ENCODE results near the gene ZMIZ1. TPM values are rescaled to one million over a fixed set of nuclear protein-coding genes. Genes with fewer than 3 reads are reported as not detected.

ZMIZ1 gene
- polyA plus RNA-seq, 2 of the 4 experiments (the other 2 are of a cell fraction): 8.1 to 30.3 TPM

- H3K4me2 ChIP-seq: no peak overlapping the region
- 87% methylated on average over 12 of the region's 12 CpGs for WGBS (ENCODE audit: missing lambda C conversion rate)
- POLR2A ChIA-PET: no interaction called here
- no peak overlapping the region for H3K27ac ChIP-seq
- ATAC-seq (no peak), FAIRE-seq (no peak), DNase-seq (ENCODE audit: low read depth in 1 of 2, low spot score in 1 of 2) (no peak)
- H3K4me1 ChIP-seq: 0 out of 3 replicates have a peak, but pooled peaks cover 2% of the 10 kb centered on the region
- CTCF ChIA-PET: interaction anchor here (1.5 to 1.8 kb wide), 2 partner anchors 12 to 53 kb away, joined by 4 read pairs; no protein-coding TSS in a partner anchor
- no peaks in the 10 kb centered on the region for H3K9me3 ChIP-seq
- H3K4me3 ChIP-seq: no peak overlapping the region
- no peak for TF ChIP-seq JUN (IDR thresholded peaks at IDR 0.05)
- TF ChIP-seq JUNB (IDR thresholded peaks at IDR 0.05): no peak
- no peak for TF ChIP-seq E2F6 (IDR thresholded peaks at IDR 0.05; ENCODE audit: borderline replicate concordance, low read depth)
- no peak for TF ChIP-seq EHMT2 (IDR thresholded peaks at IDR 0.05; ENCODE audit: low read depth)
- TF ChIP-seq POLR2AphosphoS2 (conservative IDR thresholded peaks at IDR 0.05; ENCODE audit: low read length): no peak
- no peak for TF ChIP-seq POLR2A (IDR thresholded peaks at IDR 0.05; ENCODE audit: low read length)
- no peak for TF ChIP-seq CBX8 (IDR thresholded peaks at IDR 0.05)
- no peak for TF ChIP-seq CBX2 (IDR thresholded peaks at IDR 0.05; ENCODE audit: borderline replicate concordance, low read depth)
- no peak for TF ChIP-seq HOXA7 (CRISPR knock-in tag; IDR thresholded peaks at IDR 0.05)
- TF ChIP-seq HMGXB4 (CRISPR knock-in tag; IDR thresholded peaks at IDR 0.05; ENCODE audit: borderline replicate concordance): no peak
- TF ChIP-seq EHF (CRISPR knock-in tag; IDR thresholded peaks at IDR 0.05): no peak
- TF ChIP-seq HDAC2 (IDR thresholded peaks at IDR 0.05): no peak
- TF ChIP-seq BCL3 (IDR thresholded peaks at IDR 0.05): no peak
- TF ChIP-seq MAX (IDR thresholded peaks at IDR 0.05): no peak
- no peak for TF ChIP-seq USF2 (IDR thresholded peaks at IDR 0.05)
- no peak for TF ChIP-seq MAZ (IDR thresholded peaks at IDR 0.05; ENCODE audit: borderline replicate concordance, low read depth, low read length)
- TF ChIP-seq ZNF302 (CRISPR knock-in tag; IDR thresholded peaks at IDR 0.05): no peak
- TF ChIP-seq RCOR1 (IDR thresholded peaks at IDR 0.05; ENCODE audit: low read depth, low read length): no peak
- TF ChIP-seq RNF2 (IDR thresholded peaks at IDR 0.05; ENCODE audit: borderline replicate concordance, low read depth): no peak
- TF ChIP-seq REST (IDR thresholded peaks at IDR 0.05): no peak
Observed at GRCh38 chr10:79248341-79249185, 179.8 kb downstream of the ZMIZ1 start.
